ENCODE data around the gene TENM4. TPM values are rescaled to one million over a fixed set of nuclear protein-coding genes. Genes with fewer than 3 reads are reported as not detected.

The TENM4 gene
- total and polyA plus RNA-seq, 10 of the 15 experiments (the other 5 are each of a cell fraction or from before 2014, with no cell fraction given): 0.03 to 0.12 (median 0.06) TPM; not detected in 7

- FAIRE-seq: no peak
- ChIA-PET SMC1A (ENCODE audit: uncharacterized antibody, unreplicated experiment) (interaction anchor here (0.6 to 0.7 kb wide), 2 partner anchors 13 to 44 kb away, joined by 3 read pairs; no protein-coding TSS in a partner anchor), CTCF (interaction anchor here (1.2 to 2.2 kb wide), 4 partner anchors 19 to 47 kb away, joined by 3 to 7 read pairs (median 4); no protein-coding TSS in a partner anchor), POLR2A (interaction anchor here (0.6 kb wide), 1 partner anchor 53 kb away, joined by 3 read pairs; no protein-coding TSS in a partner anchor), RAD21 (ENCODE audit: unreplicated experiment) (interaction anchor here (1.6 kb wide), 1 partner anchor 38 kb away, joined by 9 read pairs; no protein-coding TSS in a partner anchor)
- H3K4me1 ChIP-seq (ENCODE audit: control insufficient read depth, insufficient read depth, low read length): peaks cover 3% of the 10 kb centered on the region; the same call in 1 of the 2 replicates
- no peak for ATAC-seq
- no peak overlapping the region for H3K27ac ChIP-seq (ENCODE audit: control insufficient read depth, insufficient read depth)
- intact Hi-C loops (cut with micrococcal nuclease; ENCODE audit: unreplicated experiment): no loop called here
- DNase-seq (ENCODE audit: low read depth, low spot score): no peak
- H4K20me1 ChIP-seq (ENCODE audit: control insufficient read depth, insufficient read depth): peaks cover 4% of the 10 kb centered on the region; the same call in 1 of the 2 replicates
- in situ Hi-C loops (cut with MboI): no loop called here
- no peak overlapping the region for H3K4me3 ChIP-seq
- H2AFZ ChIP-seq (ENCODE audit: control insufficient read depth, low read depth, low read length): no peak overlapping the region
- H3K79me2 ChIP-seq (ENCODE audit: control insufficient read depth, insufficient read depth, low read length): no peaks in the 10 kb centered on the region
- H3K27me3 ChIP-seq (replicated peaks in 1 of 2; ENCODE audit: control insufficient read depth in 2 of 2, insufficient read depth in 2 of 2, low read length in 1 of 2): peaks cover 28 to 50% of the 10 kb centered on the region in 2 experiments
- H3K9me3 ChIP-seq (replicated peaks; ENCODE audit: control insufficient read depth, insufficient read depth, low read length): no peaks in the 10 kb centered on the region; the same call in 2 of the 3 replicates
- H3K9ac ChIP-seq (ENCODE audit: control insufficient read depth, insufficient read depth, low read length): no peak overlapping the region
- peak overlapping the region; percentile 17; the same call in 1 of the 2 replicates for H3K4me2 ChIP-seq (ENCODE audit: control insufficient read depth, insufficient read depth)
- no TSS peak for BruUV-seq (replicated peaks)
- WGBS (ENCODE audit: insufficient coverage, insufficient replicate concordance, low lambda C conversion rate, missing lambda C conversion rate): 10% methylated on average over 24 of the region's 24 CpGs
- TF ChIP-seq CBX5 (IDR thresholded peaks at IDR 0.05; ENCODE audit: low read depth) (no peak), SUZ12 (IDR thresholded peaks at IDR 0.05; ENCODE audit: unreplicated experiment) (peak; percentile 92), EZH2 (IDR thresholded peaks at IDR 0.05; ENCODE audit: borderline replicate concordance, control insufficient read depth, low read depth, low read length) (0 out of 2 replicates have a peak, but pooled peaks have one; percentile 17)
- H3K36me3 ChIP-seq (ENCODE audit: control insufficient read depth in 2 of 2, insufficient read depth in 2 of 2, low read length in 1 of 2): no peaks in the 10 kb centered on the region
Observed at GRCh38 chr11:79439410-79439885, 1.4 kb downstream of the TENM4 start.

GRCh38 chr11:79438631-79439409 is 2.0 kb downstream of the TENM4 start:
- H2AFZ ChIP-seq (ENCODE audit: control insufficient read depth, low read depth, low read length): no peak overlapping the region
- RAD21 ChIA-PET (ENCODE audit: unreplicated experiment): interaction anchor here (0.8 to 1.6 kb wide), 2 partner anchors 38 to 72 kb away, joined by 3 to 9 read pairs; no protein-coding TSS in a partner anchor
- no peak for FAIRE-seq
- TF ChIP-seq SKIL (IDR thresholded peaks at IDR 0.05; ENCODE audit: low read depth, poor library complexity, severe bottlenecking): no peak
- no peak for TF ChIP-seq EZH2 (IDR thresholded peaks at IDR 0.05; ENCODE audit: borderline replicate concordance, control insufficient read depth, low read depth, low read length)
- no peak for TF ChIP-seq MTA3 (IDR thresholded peaks at IDR 0.05; ENCODE audit: borderline replicate concordance, low read length)
- no peak for TF ChIP-seq IRF4 (IDR thresholded peaks at IDR 0.05; ENCODE audit: low read depth, low read length)
- no peak for TF ChIP-seq WRNIP1 (IDR thresholded peaks at IDR 0.05; ENCODE audit: borderline replicate concordance, low read depth, low read length)
- TF ChIP-seq PAX5 (IDR thresholded peaks at IDR 0.05; ENCODE audit: borderline replicate concordance, low read depth, low read length): no peak
- no peak for TF ChIP-seq EGR1 (IDR thresholded peaks at IDR 0.05; ENCODE audit: borderline replicate concordance in 1 of 2, low read depth in 2 of 2, low read length in 2 of 2)
- TF ChIP-seq TCF12 (IDR thresholded peaks at IDR 0.05; ENCODE audit: low read depth, low read length): no peak
- no peak for TF ChIP-seq CHD1 (IDR thresholded peaks at IDR 0.05; ENCODE audit: low read depth, low read length)
- no peak for TF ChIP-seq SREBF1 (IDR thresholded peaks at IDR 0.05; ENCODE audit: low read length)
- TF ChIP-seq STAT3 (IDR thresholded peaks at IDR 0.05; ENCODE audit: low read depth, low read length): no peak

More at GRCh38 chr11:79438631-79439409, 2.0 kb downstream of the TENM4 start:
- no peaks in the 10 kb centered on the region for H3K36me3 ChIP-seq (ENCODE audit: control insufficient read depth in 2 of 2, insufficient read depth in 2 of 2, low read length in 1 of 2)
- H3K9ac ChIP-seq (ENCODE audit: control insufficient read depth, insufficient read depth, low read length): no peak overlapping the region
- DNase-seq (ENCODE audit: low read depth, low spot score) (no peak), ATAC-seq (peak; percentile 14; the same call in 1 of the 3 replicates)
- H4K20me1 ChIP-seq (ENCODE audit: control insufficient read depth, insufficient read depth): peaks cover 4% of the 10 kb centered on the region; the same call in 1 of the 2 replicates
- no TSS peak for BruUV-seq (replicated peaks)
- in situ Hi-C loops (cut with MboI): no loop called here
- H3K27me3 ChIP-seq (replicated peaks in 1 of 2; ENCODE audit: control insufficient read depth in 2 of 2, insufficient read depth in 2 of 2, low read length in 1 of 2): peaks cover 28 to 50% of the 10 kb centered on the region in 2 experiments
- no peaks in the 10 kb centered on the region; the same call in 2 of the 3 replicates for H3K9me3 ChIP-seq (replicated peaks; ENCODE audit: control insufficient read depth, insufficient read depth, low read length)
- H3K27ac ChIP-seq (ENCODE audit: control insufficient read depth, insufficient read depth): no peak overlapping the region
- ChIA-PET CTCF (interaction anchor here (1.2 to 2.2 kb wide), 4 partner anchors 20 to 46 kb away, joined by 3 to 7 read pairs (median 4); no protein-coding TSS in a partner anchor), SMC1A (ENCODE audit: uncharacterized antibody, unreplicated experiment) (interaction anchor here (0.6 to 0.7 kb wide), 3 partner anchors 13 to 862 kb away, joined by 3 read pairs; no protein-coding TSS in a partner anchor), POLR2A (no interaction called here)
- H3K4me2 ChIP-seq (ENCODE audit: control insufficient read depth, insufficient read depth): no peak overlapping the region
- no peaks in the 10 kb centered on the region for H3K79me2 ChIP-seq (ENCODE audit: control insufficient read depth, insufficient read depth, low read length)
- intact Hi-C loops (cut with micrococcal nuclease; ENCODE audit: unreplicated experiment): no loop called here
- peaks cover 3% of the 10 kb centered on the region; the same call in 1 of the 2 replicates for H3K4me1 ChIP-seq (ENCODE audit: control insufficient read depth, insufficient read depth, low read length)
- WGBS (ENCODE audit: insufficient coverage, insufficient replicate concordance, low lambda C conversion rate, missing lambda C conversion rate): under 1% methylated on average over 39 of the region's 41 CpGs
- H3K4me3 ChIP-seq: no peak overlapping the region
